ENCODE data around the gene VWF. TPM values are rescaled to one million over a fixed set of nuclear protein-coding genes. Genes with fewer than 3 reads are reported as not detected.

Gene VWF
- total RNA-seq, 1 donor: 0.72 TPM

DNA sequence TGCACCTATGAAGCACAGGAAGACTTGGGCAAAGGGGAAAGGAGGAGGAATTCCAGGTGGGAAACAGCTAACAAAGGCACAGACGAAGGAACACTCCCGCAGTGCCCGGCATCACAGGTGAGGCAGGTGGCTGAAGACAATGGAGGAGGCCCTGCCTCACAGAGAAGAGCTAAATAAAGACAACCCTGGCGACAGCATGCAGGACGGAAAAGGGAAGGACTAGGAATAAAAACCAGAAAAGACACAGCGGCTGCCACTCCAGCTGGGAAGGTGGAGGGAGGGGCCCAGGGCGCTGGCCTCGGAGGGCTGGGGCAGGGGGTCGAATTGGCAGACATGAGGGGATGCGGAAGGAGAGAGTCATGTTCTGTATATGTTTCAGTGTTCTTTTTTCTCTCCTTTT is 136.4 kb downstream of the VWF start:
- Histone ChIP-seq H3K4me3 (ENCODE audit: insufficient read depth, low read length) (no peak overlapping the region), H3K9me3 (ENCODE audit: low read depth, low read length) (no peaks in the 10 kb centered on the region), H4K20me1 (ENCODE audit: insufficient read depth, low read length) (no peaks in the 10 kb centered on the region), H3K79me2 (ENCODE audit: insufficient read depth, low read length) (no peaks in the 10 kb centered on the region), H3K4me2 (ENCODE audit: insufficient read depth, low read length) (no peak overlapping the region), H3K27me3 (ENCODE audit: insufficient read depth, low read length) (peaks cover 13% of the 10 kb centered on the region), H3K27ac (ENCODE audit: low read depth, low read length) (no peak overlapping the region), H3K36me3 (ENCODE audit: insufficient read depth, low read length) (no peaks in the 10 kb centered on the region), H2AFZ (ENCODE audit: low read length) (no peak overlapping the region), H3K4me1 (ENCODE audit: insufficient read depth, low read length) (no peaks in the 10 kb centered on the region)
- TF ChIP-seq, protein P1, sequence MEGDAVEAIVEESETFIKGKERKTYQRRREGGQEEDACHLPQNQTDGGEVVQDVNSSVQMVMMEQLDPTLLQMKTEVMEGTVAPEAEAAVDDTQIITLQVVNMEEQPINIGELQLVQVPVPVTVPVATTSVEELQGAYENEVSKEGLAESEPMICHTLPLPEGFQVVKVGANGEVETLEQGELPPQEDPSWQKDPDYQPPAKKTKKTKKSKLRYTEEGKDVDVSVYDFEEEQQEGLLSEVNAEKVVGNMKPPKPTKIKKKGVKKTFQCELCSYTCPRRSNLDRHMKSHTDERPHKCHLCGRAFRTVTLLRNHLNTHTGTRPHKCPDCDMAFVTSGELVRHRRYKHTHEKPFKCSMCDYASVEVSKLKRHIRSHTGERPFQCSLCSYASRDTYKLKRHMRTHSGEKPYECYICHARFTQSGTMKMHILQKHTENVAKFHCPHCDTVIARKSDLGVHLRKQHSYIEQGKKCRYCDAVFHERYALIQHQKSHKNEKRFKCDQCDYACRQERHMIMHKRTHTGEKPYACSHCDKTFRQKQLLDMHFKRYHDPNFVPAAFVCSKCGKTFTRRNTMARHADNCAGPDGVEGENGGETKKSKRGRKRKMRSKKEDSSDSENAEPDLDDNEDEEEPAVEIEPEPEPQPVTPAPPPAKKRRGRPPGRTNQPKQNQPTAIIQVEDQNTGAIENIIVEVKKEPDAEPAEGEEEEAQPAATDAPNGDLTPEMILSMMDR (IDR thresholded peaks at IDR 0.05; ENCODE audit: extremely low read depth, low read depth, low read length): no peak
- DNase-seq (ENCODE audit: insufficient read length, low spot score, missing footprints): no peak

DNA sequence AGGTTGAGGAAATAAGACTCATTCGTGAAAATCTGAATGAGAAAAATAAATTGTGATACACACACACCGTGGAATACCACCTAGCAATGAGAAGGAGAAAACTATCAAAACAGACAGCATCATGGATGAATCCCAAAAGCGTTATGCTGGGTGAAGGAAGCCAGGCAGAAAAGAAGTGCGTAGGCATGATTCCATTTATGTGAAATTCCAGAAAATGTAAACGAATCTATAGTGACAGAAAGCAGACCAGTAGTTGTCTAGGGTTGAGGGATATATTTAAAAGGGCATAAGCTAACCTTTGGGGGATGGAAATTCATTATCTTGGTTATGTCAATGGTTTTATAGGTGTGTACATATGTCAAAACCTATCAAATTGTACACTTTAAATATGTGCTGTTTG is 136.9 kb downstream of the VWF start:
- H3K27ac ChIP-seq (ENCODE audit: low read depth, low read length): no peak overlapping the region
- no peak overlapping the region for H3K4me2 ChIP-seq (ENCODE audit: insufficient read depth, low read length)
- no peaks in the 10 kb centered on the region for H4K20me1 ChIP-seq (ENCODE audit: insufficient read depth, low read length)
- H3K79me2 ChIP-seq (ENCODE audit: insufficient read depth, low read length): no peaks in the 10 kb centered on the region
- no peak for DNase-seq (ENCODE audit: insufficient read length, low spot score, missing footprints)
- no peak overlapping the region for H2AFZ ChIP-seq (ENCODE audit: low read length)
- H3K36me3 ChIP-seq (ENCODE audit: insufficient read depth, low read length): no peaks in the 10 kb centered on the region
- H3K9me3 ChIP-seq (ENCODE audit: low read depth, low read length): no peaks in the 10 kb centered on the region
- H3K4me1 ChIP-seq (ENCODE audit: insufficient read depth, low read length): no peaks in the 10 kb centered on the region
- H3K4me3 ChIP-seq (ENCODE audit: insufficient read depth, low read length): no peak overlapping the region
- peaks cover 13% of the 10 kb centered on the region for H3K27me3 ChIP-seq (ENCODE audit: insufficient read depth, low read length)
- TF ChIP-seq, protein P1 (IDR thresholded peaks at IDR 0.05; ENCODE audit: extremely low read depth, low read depth, low read length): no peak

DNA sequence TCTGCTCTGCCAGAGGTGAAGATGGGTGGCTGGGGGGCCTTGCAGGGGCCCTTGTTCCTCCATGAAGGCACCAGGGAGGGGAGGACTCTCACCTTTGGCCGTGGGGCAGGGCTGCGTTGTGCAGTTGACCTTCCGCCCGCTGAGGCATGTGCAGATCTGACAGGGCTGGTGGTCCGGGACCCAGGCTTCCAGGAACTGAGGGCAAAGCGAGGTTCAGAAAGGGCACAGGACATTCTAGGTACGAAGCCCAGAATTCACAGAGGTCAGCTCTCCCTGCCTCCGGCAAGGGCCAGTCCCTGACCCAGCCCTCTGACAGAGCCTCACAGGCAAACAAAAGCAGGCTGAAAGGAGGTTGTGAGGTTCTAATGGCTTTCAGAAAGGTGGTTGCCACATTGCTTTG is 139.0 kb downstream of the VWF start:
- H3K27ac ChIP-seq (ENCODE audit: low read depth, low read length): no peak overlapping the region
- no peak overlapping the region for H2AFZ ChIP-seq (ENCODE audit: low read length)
- no peak overlapping the region for H3K4me2 ChIP-seq (ENCODE audit: insufficient read depth, low read length)
- no peak overlapping the region for H3K4me3 ChIP-seq (ENCODE audit: insufficient read depth, low read length)
- H3K79me2 ChIP-seq (ENCODE audit: insufficient read depth, low read length): no peaks in the 10 kb centered on the region
- no peaks in the 10 kb centered on the region for H3K9me3 ChIP-seq (ENCODE audit: low read depth, low read length)
- H3K4me1 ChIP-seq (ENCODE audit: insufficient read depth, low read length): no peaks in the 10 kb centered on the region
- no peaks in the 10 kb centered on the region for H3K36me3 ChIP-seq (ENCODE audit: insufficient read depth, low read length)
- H4K20me1 ChIP-seq (ENCODE audit: insufficient read depth, low read length): no peaks in the 10 kb centered on the region
- H3K27me3 ChIP-seq (ENCODE audit: insufficient read depth, low read length): peaks cover 17% of the 10 kb centered on the region
- DNase-seq (ENCODE audit: insufficient read length, low spot score, missing footprints): no peak
- TF ChIP-seq, protein P1 (IDR thresholded peaks at IDR 0.05; ENCODE audit: extremely low read depth, low read depth, low read length): no peak

DNA sequence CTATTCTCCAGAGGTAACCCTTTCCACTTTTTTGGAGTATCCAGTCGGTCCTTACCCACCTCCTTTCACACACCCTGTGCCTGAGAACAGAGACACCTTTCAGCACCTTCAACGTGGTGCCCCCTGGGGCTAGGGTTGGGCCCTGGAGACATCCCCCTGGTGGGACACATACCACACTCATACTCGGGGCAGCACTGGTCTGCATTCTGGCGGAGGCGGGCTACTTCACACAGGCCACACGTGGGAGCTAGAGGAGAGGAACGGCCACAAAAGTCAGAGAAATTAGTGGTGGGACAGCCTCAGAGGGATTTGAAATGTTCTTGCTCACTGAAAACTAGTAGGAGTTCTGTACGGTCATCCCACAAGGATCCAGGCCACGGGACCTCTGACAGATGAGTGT is 139.6 kb downstream of the VWF start:
- Histone ChIP-seq H3K9me3 (ENCODE audit: low read depth, low read length) (no peaks in the 10 kb centered on the region), H3K4me1 (ENCODE audit: insufficient read depth, low read length) (no peaks in the 10 kb centered on the region), H3K27me3 (ENCODE audit: insufficient read depth, low read length) (peaks cover 17% of the 10 kb centered on the region), H3K4me3 (ENCODE audit: insufficient read depth, low read length) (no peak overlapping the region), H3K79me2 (ENCODE audit: insufficient read depth, low read length) (no peaks in the 10 kb centered on the region), H3K27ac (ENCODE audit: low read depth, low read length) (no peak overlapping the region), H3K4me2 (ENCODE audit: insufficient read depth, low read length) (no peak overlapping the region), H4K20me1 (ENCODE audit: insufficient read depth, low read length) (no peaks in the 10 kb centered on the region), H3K36me3 (ENCODE audit: insufficient read depth, low read length) (no peaks in the 10 kb centered on the region), H2AFZ (ENCODE audit: low read length) (no peak overlapping the region)
- TF ChIP-seq, protein P1 (IDR thresholded peaks at IDR 0.05; ENCODE audit: extremely low read depth, low read depth, low read length): no peak
- no peak for DNase-seq (ENCODE audit: insufficient read length, low spot score, missing footprints)

Measured in osteoblast (primary cell).